OCI-LY7 (cell line): ENCODE measurements around the gene SV2C. TPM values are rescaled to one million over a fixed set of nuclear protein-coding genes. Genes with fewer than 3 reads are reported as not detected.

Experiments
- BruUV-seq: library from RNA; stranded (reverse); fragments of 400-500 nt; replicated peaks from 2 replicates; lab custom pipeline; 2021; lab: Mats Ljungman, UMichigan
- CTCF ChIA-PET: fragments of 300-600 bp; sonication (Branson Sonifier 250); formaldehyde crosslinking; loops from one replicate; lab custom pipeline; 2022; ENCODE audit warnings: antibody characterized with exemption; ENCODE audit not compliant: unreplicated experiment; lab: Charles Lee
- POLR2A ChIA-PET: fragments of 300-600 bp; sonication (Branson Sonifier 250); formaldehyde crosslinking; loops from one replicate; lab custom pipeline; 2022; ENCODE audit warnings: antibody characterized with exemption; lab: Charles Lee
- DNase-seq: peaks from one replicate; pipeline ENCODE4 v3.0.0-alpha.2; 2015; ENCODE audit warnings: low spot score
- H2AFZ ChIP-seq: fragments of 200-600 bp; sonication (generic), shearing (Covaris generic); 2 replicates; pipeline ENCODE4 v1.6.1; 2014; ENCODE audit warnings: mild to moderate bottlenecking, antibody characterized with exemption, low read length, moderate library complexity
- H3K27ac ChIP-seq: fragments of 200-600 bp; sonication (generic); 2 replicates; pipeline ENCODE4 v1.5.1; 2014; ENCODE audit warnings: mixed run types, low read depth, mild to moderate bottlenecking, moderate library complexity, low read length, inconsistent platforms; ENCODE audit not compliant: poor library complexity, severe bottlenecking
- H3K36me3 ChIP-seq: fragments of 200-600 bp; sonication (generic); 2 replicates; pipeline ENCODE4 v1.6.1; 2014; ENCODE audit warnings: mild to moderate bottlenecking, antibody characterized with exemption, low read length, moderate library complexity, mixed read lengths; ENCODE audit not compliant: insufficient read depth
- H3K4me1 ChIP-seq: fragments of 200-600 bp; sonication (generic); 2 replicates; pipeline ENCODE4 v1.5.1; 2014; ENCODE audit warnings: mild to moderate bottlenecking, low read length; ENCODE audit not compliant: insufficient read depth, poor library complexity, severe bottlenecking
- H3K4me2 ChIP-seq: fragments of 200-600 bp; sonication (generic); 2 replicates; pipeline ENCODE4 v1.6.1; 2014; ENCODE audit warnings: mild to moderate bottlenecking, low read length
- H3K4me3 ChIP-seq: fragments of 200-600 bp; sonication (generic); 2 replicates; pipeline ENCODE4 v1.5.1; 2014; ENCODE audit warnings: mild to moderate bottlenecking, low read depth, low read length; ENCODE audit not compliant: poor library complexity, severe bottlenecking
- H3K79me2 ChIP-seq: fragments of 200-600 bp; sonication (generic); 2 replicates; pipeline ENCODE4 v1.6.1; 2016; ENCODE audit warnings: low read depth, mild to moderate bottlenecking, low read length, moderate library complexity, mixed read lengths; ENCODE audit not compliant: insufficient read depth
- H3K9me2 ChIP-seq: fragments of 200-600 bp; sonication (generic); 2 replicates; pipeline ENCODE4 v1.6.1; 2016; ENCODE audit warnings: mild to moderate bottlenecking, low read length, mixed read lengths; ENCODE audit not compliant: insufficient read depth
- H3K9me3 ChIP-seq: fragments of 200-600 bp; sonication (generic); 2 replicates; pipeline ENCODE4 v1.6.1; 2014; ENCODE audit warnings: mild to moderate bottlenecking, mixed run types, low read length, mixed read lengths
- H4K20me1 ChIP-seq: fragments of 200-600 bp; sonication (generic); 2 replicates; pipeline ENCODE4 v1.6.1; 2014; ENCODE audit warnings: mild to moderate bottlenecking, antibody characterized with exemption, low read length, moderate library complexity, mixed read lengths; ENCODE audit not compliant: insufficient read depth
- CTCF ChIP-seq: fragments of 200-600 bp; sonication (generic); conservative IDR thresholded peaks from 2 replicates; pipeline ENCODE4 v1.5.1; 2014; ENCODE audit warnings: mild to moderate bottlenecking, antibody characterized with exemption, low read length, moderate library complexity, mixed read lengths
- EZH2phosphoT487 ChIP-seq: fragments of 200-600 bp; sonication (generic); IDR thresholded peaks from 2 replicates; pipeline ENCODE4 v1.6.1; 2018; ENCODE audit warnings: low read depth, borderline replicate concordance, mild to moderate bottlenecking, mixed run types, antibody characterized with exemption, low read length, moderate library complexity, mixed read lengths
- intact Hi-C: fragments of 100-400 bp; cut with micrococcal nuclease; formaldehyde crosslinking; loops from one replicate; pipeline ENCODE4 v1.10.0; 2022; ENCODE audit not compliant: unreplicated experiment
- total RNA-seq, 2 experiments: library from RNA; depleted of rRNA in 1 of 2; stranded (reverse); fragments of >200 nt in 1 of 2; shearing (Covaris generic) in 1 of 2; gene quantifications; 2 replicates each; pipeline ENCODE4 v1.2.3, GENCODE V29; 2014 to 2022

Gene SV2C
- total RNA-seq, 2 experiments from 2014 or later = not detected

- Histone ChIP-seq H3K4me2 (no peak overlapping the region), H3K4me3 (no peak overlapping the region), H4K20me1 (no peaks in the 10 kb centered on the region), H3K27ac (no peak overlapping the region), H2AFZ (peak overlapping the region; percentile 68; the same call in 1 of the 2 replicates), H3K9me2 (no peaks in the 10 kb centered on the region), H3K4me1 (peaks cover 47% of the 10 kb centered on the region), H3K9me3 (no peaks in the 10 kb centered on the region), H3K79me2 (no peaks in the 10 kb centered on the region), H3K36me3 (0 out of 2 replicates have a peak, but pooled peaks cover 3% of the 10 kb centered on the region)
- CTCF ChIA-PET = interaction anchor here (1.2 kb wide), 1 partner anchor 24 kb away, joined by 3 read pairs; no protein-coding TSS in a partner anchor
- BruUV-seq = no TSS peak
- intact Hi-C loops = no loop called here
- POLR2A ChIA-PET = interaction anchor here (0.5 to 1.7 kb wide), 9 partner anchors 8 to 1848 kb away, joined by 3 to 13 read pairs (median 4); no protein-coding TSS in a partner anchor
- DNase-seq = no peak
- TF ChIP-seq EZH2phosphoT487 (no peak), CTCF (no peak; the same call in 1 of the 2 replicates)
These were observed 293.1 kb downstream of the SV2C start for GRCh38 chr5:76376148-76376865.

- Histone ChIP-seq H3K4me3 (no peak overlapping the region), H3K9me3 (no peaks in the 10 kb centered on the region), H3K36me3 (0 out of 2 replicates have a peak, but pooled peaks cover 3% of the 10 kb centered on the region), H3K79me2 (no peaks in the 10 kb centered on the region), H3K4me1 (peaks cover 47% of the 10 kb centered on the region), H2AFZ (no peak overlapping the region), H3K4me2 (no peak overlapping the region), H3K27ac (no peak overlapping the region), H4K20me1 (no peaks in the 10 kb centered on the region), H3K9me2 (no peaks in the 10 kb centered on the region)
- ChIA-PET CTCF (no interaction called here), POLR2A (interaction anchor here (0.6 to 1.6 kb wide), 3 partner anchors 10 to 1848 kb away, joined by 3 to 13 read pairs (median 4); no protein-coding TSS in a partner anchor)
- TF ChIP-seq CTCF (no peak), EZH2phosphoT487 (no peak)
- intact Hi-C loops = no loop called here
- no peak for DNase-seq
- BruUV-seq = no TSS peak
These were observed 293.7 kb downstream of the SV2C start for GRCh38 chr5:76376866-76377230.

GRCh38 chr5:76378355-76378754 is 295.2 kb downstream of the SV2C start:
- Histone ChIP-seq H2AFZ (no peak overlapping the region), H3K4me2 (no peak overlapping the region), H3K4me3 (no peak overlapping the region), H3K79me2 (no peaks in the 10 kb centered on the region), H3K9me2 (no peaks in the 10 kb centered on the region), H4K20me1 (no peaks in the 10 kb centered on the region), H3K4me1 (peaks cover 37% of the 10 kb centered on the region), H3K27ac (no peak overlapping the region), H3K36me3 (0 out of 2 replicates have a peak, but pooled peaks cover 3% of the 10 kb centered on the region), H3K9me3 (no peaks in the 10 kb centered on the region)
- ChIA-PET POLR2A (no interaction called here), CTCF (no interaction called here)
- intact Hi-C loops = no loop called here
- DNase-seq = no peak
- no peak for TF ChIP-seq EZH2phosphoT487
- TF ChIP-seq CTCF = no peak
- no TSS peak for BruUV-seq
